HG03378 (cell line): ENCODE results near the gene TSKU.
"Not testable (repeated sequence)": the region's sequence is repeated elsewhere in the genome, so short reads cannot be mapped to it uniquely, and the experiment has no call there.

ENCODE experiments used
- ATAC-seq: cut with Tn5 transposase; IDR thresholded peaks from one replicate; pipeline ENCODE4 v1.9.1; 2021; ENCODE audit warnings: mild to moderate bottlenecking, moderate library complexity; ENCODE audit not compliant: unreplicated experiment

The TSKU gene

GRCh38 chr11:76823481-76824028 lies 40.4 kb downstream of the TSKU start:
- ATAC-seq = no peak

GRCh38 chr11:76824083-76824939 lies 41.2 kb downstream of the TSKU start:
- no peak for ATAC-seq

- no peak for ATAC-seq
These were observed 42.0 kb downstream of the TSKU start for GRCh38 chr11:76824980-76825725.

GRCh38 chr11:76825726-76826396 lies 42.7 kb downstream of the TSKU start:
- ATAC-seq = no peak

- ATAC-seq = not testable (repeated sequence)
These were observed 43.4 kb downstream of the TSKU start for GRCh38 chr11:76826508-76826907.

GRCh38 chr11:76827005-76827404 lies 43.8 kb downstream of the TSKU start:
- not testable (repeated sequence) for ATAC-seq

GRCh38 chr11:76830639-76831327 lies 47.6 kb downstream of the TSKU start:
- ATAC-seq = no peak

- no peak for ATAC-seq
These were observed 48.6 kb downstream of the TSKU start for GRCh38 chr11:76831686-76832310.

- ATAC-seq = no peak
These were observed 49.2 kb downstream of the TSKU start for GRCh38 chr11:76832361-76832760.

- no peak for ATAC-seq
These were observed 51.0 kb downstream of the TSKU start for GRCh38 chr11:76834151-76834550.

GRCh38 chr11:76835036-76835435 lies 51.9 kb downstream of the TSKU start:
- no peak for ATAC-seq

- no peak for ATAC-seq
These were observed 52.9 kb downstream of the TSKU start for GRCh38 chr11:76835928-76836612.

GRCh38 chr11:76836613-76837291 lies 53.6 kb downstream of the TSKU start:
- no peak for ATAC-seq

GRCh38 chr11:76837696-76838677 lies 54.8 kb downstream of the TSKU start:
- no peak for ATAC-seq

GRCh38 chr11:76838678-76839068 lies 55.5 kb downstream of the TSKU start:
- no peak for ATAC-seq

GRCh38 chr11:76839311-76839710 lies 56.2 kb downstream of the TSKU start:
- ATAC-seq = no peak

- ATAC-seq = no peak
These were observed 58.8 kb downstream of the TSKU start for GRCh38 chr11:76841923-76842452.

GRCh38 chr11:76843907-76844306 lies 60.8 kb downstream of the TSKU start:
- ATAC-seq = no peak
